Measurements from ENCODE around the gene YJEFN3.

DNA sequence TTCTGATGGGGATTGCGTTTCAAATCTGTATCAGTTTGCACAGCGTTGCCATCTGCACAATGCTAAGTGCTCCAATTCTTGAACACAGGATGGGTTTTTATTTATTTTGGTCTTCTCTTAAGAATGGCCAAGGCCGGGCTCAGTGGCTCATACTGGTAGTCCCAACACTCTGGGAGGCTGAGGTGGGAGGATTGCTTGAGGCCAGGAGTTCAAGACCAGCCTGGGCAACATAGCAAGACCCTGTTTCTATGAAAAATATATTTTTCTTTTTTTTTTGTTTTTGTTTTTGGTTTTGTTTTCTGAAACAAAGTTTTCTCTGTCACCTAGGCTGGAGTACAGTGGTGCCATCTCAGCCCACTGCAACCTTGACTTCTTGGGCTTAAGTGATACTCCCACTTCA lies 5.5 kb upstream of the YJEFN3 start:
- TF ChIP-seq EZH2 (IDR thresholded peaks at IDR 0.05), result no peak
- TF ChIP-seq POLR2AphosphoS5 (IDR thresholded peaks at IDR 0.05; ENCODE audit: borderline replicate concordance, low read depth, low read length), result no peak
